Vagina (tissue), 2 donors: ENCODE results near the gene ERG28.

Source experiments
- CTCF ChIP-seq, 3 experiments: fragments of 450-650 bp in 2 of 3; fragments of 200-600 bp in 1 of 3; sonication (generic) in 1 of 3; IDR thresholded peaks; one replicate each; pipeline ENCODE4 v1.5.1; 2017 to 2019; ENCODE audit warnings: antibody characterized with exemption in 3 of 3, mild to moderate bottlenecking in 2 of 3, moderate library complexity in 2 of 3
- POLR2A ChIP-seq, 2 donors: fragments of 450-650 bp; IDR thresholded peaks; one replicate each; pipeline ENCODE4 v1.6.1; 2017; ENCODE audit warnings: antibody characterized with exemption in 2 of 2, mild to moderate bottlenecking in 2 of 2, moderate library complexity in 2 of 2
- POLR2AphosphoS5 ChIP-seq, 2 donors: sonication (generic); formaldehyde crosslinking; IDR thresholded peaks; one replicate each; pipeline ENCODE4 v1.9.0; 2017; ENCODE audit warnings: antibody characterized with exemption in 2 of 2, mild to moderate bottlenecking in 2 of 2, low read depth in 1 of 2; ENCODE audit not compliant: insufficient read depth in 1 of 2

GRCh38 chr14:75667099-75667765 lies 6.6 kb upstream of the ERG28 start:
- no peak for TF ChIP-seq CTCF (IDR thresholded peaks at IDR 0.05)
- no peak for TF ChIP-seq POLR2AphosphoS5 (IDR thresholded peaks at IDR 0.05; ENCODE audit: insufficient read depth in 1 of 2, low read depth in 1 of 2)
- no peak for TF ChIP-seq POLR2A (IDR thresholded peaks at IDR 0.05)
